Esophagus squamous epithelium (tissue), 4 donors: ENCODE results near the gene DENND1A.

Experiments used
- POLR2A ChIP-seq, 4 donors: fragments of 450-650 bp; IDR thresholded peaks; one replicate each; pipeline ENCODE4 v1.6.1; 2017; ENCODE audit warnings: antibody characterized with exemption in 4 of 4, mild to moderate bottlenecking in 4 of 4, moderate library complexity in 3 of 4
- TF ChIP-seq, protein P1 (sequence below), 6 experiments: fragments of 450-650 bp in 4 of 6; fragments of 200-600 bp in 2 of 6; sonication (generic) in 2 of 6; IDR thresholded peaks; one replicate each; pipeline ENCODE4 v1.5.1; 2016 to 2019; ENCODE audit warnings: antibody characterized with exemption in 6 of 6, mild to moderate bottlenecking in 4 of 6, moderate library complexity in 4 of 6

DNA sequence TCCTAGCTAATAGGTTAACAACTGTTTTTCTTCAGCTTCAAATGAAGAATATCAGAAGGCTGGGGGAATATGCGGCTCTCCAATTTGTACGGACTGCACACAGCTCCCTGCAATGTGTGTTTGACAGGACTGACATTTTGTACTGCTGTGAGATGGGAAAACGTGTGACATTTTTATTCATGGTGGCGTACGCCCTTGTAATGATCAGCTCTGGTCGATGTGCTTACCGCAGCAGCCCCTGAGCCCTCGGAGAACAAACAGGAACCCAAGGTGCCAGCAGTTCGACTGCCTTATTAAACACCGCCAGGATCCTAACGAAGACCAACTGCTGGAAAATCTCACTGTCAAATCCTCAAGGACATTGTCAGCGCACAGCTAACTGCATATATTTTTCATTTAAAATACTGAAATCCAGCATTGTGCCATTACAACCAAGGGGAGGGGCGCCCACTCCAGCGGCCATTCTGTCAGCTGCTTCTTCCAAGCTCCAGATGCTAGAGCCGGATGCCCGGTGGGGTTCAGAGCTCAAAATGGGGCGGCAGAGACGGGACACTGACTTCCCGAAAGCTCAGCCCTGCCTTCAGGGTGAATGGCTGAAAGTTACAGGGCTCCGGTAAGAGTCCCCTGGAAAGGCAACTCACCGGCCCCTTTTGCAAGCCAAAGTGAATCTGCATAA lies 507.2 kb downstream of the DENND1A start:
- no peak for TF ChIP-seq POLR2A (IDR thresholded peaks at IDR 0.05)
- TF ChIP-seq, protein P1, sequence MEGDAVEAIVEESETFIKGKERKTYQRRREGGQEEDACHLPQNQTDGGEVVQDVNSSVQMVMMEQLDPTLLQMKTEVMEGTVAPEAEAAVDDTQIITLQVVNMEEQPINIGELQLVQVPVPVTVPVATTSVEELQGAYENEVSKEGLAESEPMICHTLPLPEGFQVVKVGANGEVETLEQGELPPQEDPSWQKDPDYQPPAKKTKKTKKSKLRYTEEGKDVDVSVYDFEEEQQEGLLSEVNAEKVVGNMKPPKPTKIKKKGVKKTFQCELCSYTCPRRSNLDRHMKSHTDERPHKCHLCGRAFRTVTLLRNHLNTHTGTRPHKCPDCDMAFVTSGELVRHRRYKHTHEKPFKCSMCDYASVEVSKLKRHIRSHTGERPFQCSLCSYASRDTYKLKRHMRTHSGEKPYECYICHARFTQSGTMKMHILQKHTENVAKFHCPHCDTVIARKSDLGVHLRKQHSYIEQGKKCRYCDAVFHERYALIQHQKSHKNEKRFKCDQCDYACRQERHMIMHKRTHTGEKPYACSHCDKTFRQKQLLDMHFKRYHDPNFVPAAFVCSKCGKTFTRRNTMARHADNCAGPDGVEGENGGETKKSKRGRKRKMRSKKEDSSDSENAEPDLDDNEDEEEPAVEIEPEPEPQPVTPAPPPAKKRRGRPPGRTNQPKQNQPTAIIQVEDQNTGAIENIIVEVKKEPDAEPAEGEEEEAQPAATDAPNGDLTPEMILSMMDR (IDR thresholded peaks at IDR 0.05), result no peak
